Memory B cell (primary cell): ENCODE measurements around the gene TACC2.

Source experiments
- ATAC-seq: fragments of 150-1000 bp; cut with Tn5 transposase; 2 replicates; pipeline ENCODE4 v1.10.0; 2021; ENCODE audit warnings: low read depth, mild to moderate bottlenecking, moderate library complexity
- DNase-seq, 2 donors: peaks; one replicate each; pipeline ENCODE4 v3.0.0; 2022; ENCODE audit warnings: low spot score in 2 of 2
- H3K27ac Mint-ChIP-seq: one replicate; pipeline ENCODE4 v1.8.0; 2022; ENCODE audit warnings: mild to moderate bottlenecking, moderate library complexity, mixed read lengths
- H3K27me3 Mint-ChIP-seq: one replicate; pipeline ENCODE4 v1.8.0; 2022; ENCODE audit warnings: mixed read lengths
- H3K36me3 Mint-ChIP-seq: one replicate; pipeline ENCODE4 v1.8.0; 2022; ENCODE audit warnings: mild to moderate bottlenecking, mixed read lengths
- H3K4me1 Mint-ChIP-seq: one replicate; pipeline ENCODE4 v1.8.0; 2022; ENCODE audit warnings: mixed read lengths
- H3K4me3 Mint-ChIP-seq: one replicate; pipeline ENCODE4 v1.8.0; 2022; ENCODE audit warnings: mild to moderate bottlenecking, moderate library complexity, mixed read lengths
- H3K9me3 Mint-ChIP-seq: one replicate; pipeline ENCODE4 v1.8.0; 2022; ENCODE audit warnings: mixed read lengths

Gene TACC2

DNA sequence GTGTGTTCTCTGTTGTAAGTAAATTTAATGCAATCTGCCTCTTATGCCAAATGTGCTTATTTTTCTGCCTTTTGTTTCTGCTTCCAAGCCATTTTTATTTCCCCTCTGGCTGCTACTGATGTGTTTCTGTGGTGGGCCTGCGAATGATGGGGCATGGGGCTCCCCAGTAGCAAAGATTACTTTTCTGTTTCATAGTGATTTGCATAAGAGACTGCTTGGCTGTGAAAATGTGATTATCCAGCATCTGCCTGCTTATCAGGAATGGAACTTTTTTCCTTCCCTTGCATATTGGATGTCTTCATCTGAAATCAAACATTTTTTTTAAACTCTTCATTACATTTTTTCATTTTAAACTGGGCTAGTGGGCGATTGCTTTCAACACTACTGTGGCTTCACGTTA, 224.4 kb downstream of the TACC2 start:
- Mint-ChIP-seq H3K9me3 (no peaks in the 10 kb centered on the region), H3K4me3 (no peak overlapping the region), H3K27ac (no peak overlapping the region), H3K36me3 (no peaks in the 10 kb centered on the region), H3K4me1 (no peaks in the 10 kb centered on the region), H3K27me3 (peaks cover 5% of the 10 kb centered on the region)
- DNase-seq (no peak), ATAC-seq (no peak)

DNA sequence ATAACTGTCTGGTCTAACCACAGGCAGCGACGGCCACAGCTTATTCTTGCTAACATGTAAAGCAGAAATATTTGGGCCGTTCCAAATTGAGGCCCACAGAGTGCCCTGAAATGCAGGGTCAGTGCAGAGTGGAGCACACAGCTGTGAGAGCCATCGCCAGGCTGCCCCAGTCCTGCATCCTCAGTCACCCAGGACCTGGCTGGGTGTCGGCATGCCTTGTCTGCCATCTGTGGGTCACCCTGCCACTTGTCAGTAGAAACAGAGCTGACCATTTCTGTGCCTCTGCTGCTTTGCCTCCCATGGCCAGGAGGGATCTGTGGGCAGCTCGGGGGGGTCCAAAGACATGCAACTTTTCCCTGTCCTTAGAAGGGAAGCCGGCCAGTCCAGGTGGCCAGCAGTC, 224.8 kb downstream of the TACC2 start:
- no peak overlapping the region for H3K27ac Mint-ChIP-seq
- no peaks in the 10 kb centered on the region for H3K4me1 Mint-ChIP-seq
- H3K27me3 Mint-ChIP-seq: peaks cover 6% of the 10 kb centered on the region
- DNase-seq: no peak
- no peaks in the 10 kb centered on the region for H3K9me3 Mint-ChIP-seq
- no peaks in the 10 kb centered on the region for H3K36me3 Mint-ChIP-seq
- ATAC-seq: no peak
- H3K4me3 Mint-ChIP-seq: no peak overlapping the region

DNA sequence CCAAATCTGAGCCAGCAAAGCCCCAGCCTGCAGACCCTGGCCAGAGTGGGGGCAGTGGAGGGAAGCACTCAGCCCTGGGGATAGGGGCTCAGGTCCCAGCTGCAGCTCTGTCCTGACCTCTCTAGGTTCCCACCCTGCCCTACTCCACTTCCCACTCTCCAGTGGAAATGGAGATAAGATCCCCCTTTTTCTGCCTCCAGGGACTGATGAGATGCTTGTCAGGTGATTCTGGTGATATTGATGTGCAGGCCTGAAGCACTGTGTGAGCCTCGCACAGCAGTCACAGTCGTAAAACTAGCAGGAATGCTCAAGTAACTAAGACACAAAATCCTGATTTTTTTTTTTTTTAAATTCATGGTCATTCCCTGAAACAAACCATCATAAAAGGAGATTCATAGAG, 227.1 kb downstream of the TACC2 start:
- ATAC-seq: no peak
- Mint-ChIP-seq H3K9me3 (no peaks in the 10 kb centered on the region), H3K27ac (no peak overlapping the region), H3K4me3 (no peak overlapping the region), H3K36me3 (no peaks in the 10 kb centered on the region), H3K27me3 (peaks cover 8% of the 10 kb centered on the region), H3K4me1 (no peaks in the 10 kb centered on the region)
- DNase-seq: no peak

DNA sequence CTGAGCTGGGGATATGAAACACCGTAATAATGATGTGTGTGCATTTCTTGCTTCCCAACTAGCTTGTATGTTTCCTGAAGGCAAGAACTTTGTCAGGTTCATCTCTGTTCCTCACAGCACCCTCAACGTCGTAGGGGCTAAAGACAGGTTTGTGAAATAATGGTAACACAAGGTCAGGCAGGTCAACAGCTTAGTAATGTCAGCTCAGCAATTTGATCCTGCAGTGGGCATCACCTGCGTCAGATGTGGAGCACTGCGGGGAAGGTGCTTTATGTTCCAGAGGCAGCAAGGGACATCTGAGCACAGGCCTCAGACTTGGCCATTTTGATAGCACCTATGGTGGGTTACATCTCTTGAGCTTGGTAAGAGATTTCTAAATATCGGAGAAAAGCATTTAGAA, 230.4 kb downstream of the TACC2 start:
- H3K36me3 Mint-ChIP-seq: no peaks in the 10 kb centered on the region
- DNase-seq: no peak
- no peak overlapping the region for H3K27ac Mint-ChIP-seq
- H3K9me3 Mint-ChIP-seq: no peaks in the 10 kb centered on the region
- ATAC-seq: no peak
- H3K4me1 Mint-ChIP-seq: no peaks in the 10 kb centered on the region
- H3K4me3 Mint-ChIP-seq: no peak overlapping the region
- peaks cover 8% of the 10 kb centered on the region for H3K27me3 Mint-ChIP-seq

DNA sequence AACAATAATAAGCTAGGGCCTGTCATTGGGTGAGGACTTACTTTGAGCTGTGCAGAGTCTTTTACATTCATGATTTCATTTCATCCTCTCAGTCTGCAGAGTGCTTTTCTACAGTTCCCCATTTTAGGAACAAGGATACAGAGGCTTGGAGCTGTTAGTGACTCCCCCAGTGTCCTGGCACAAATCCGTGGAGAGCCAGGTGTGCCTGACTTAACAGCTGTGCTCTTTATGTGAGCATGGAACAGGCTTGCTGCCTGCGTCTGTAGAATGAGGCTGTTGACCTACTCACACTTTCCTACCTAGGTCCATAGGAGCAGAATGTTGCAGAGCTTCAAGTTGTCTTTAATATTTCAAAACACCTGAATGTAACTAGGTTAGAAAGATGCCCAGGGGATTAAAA, 231.8 kb downstream of the TACC2 start:
- no peaks in the 10 kb centered on the region for H3K36me3 Mint-ChIP-seq
- ATAC-seq: no peak
- H3K27me3 Mint-ChIP-seq: peaks cover 5% of the 10 kb centered on the region
- DNase-seq: no peak
- H3K4me1 Mint-ChIP-seq: no peaks in the 10 kb centered on the region
- H3K9me3 Mint-ChIP-seq: no peaks in the 10 kb centered on the region
- H3K27ac Mint-ChIP-seq: no peak overlapping the region
- no peak overlapping the region for H3K4me3 Mint-ChIP-seq

DNA sequence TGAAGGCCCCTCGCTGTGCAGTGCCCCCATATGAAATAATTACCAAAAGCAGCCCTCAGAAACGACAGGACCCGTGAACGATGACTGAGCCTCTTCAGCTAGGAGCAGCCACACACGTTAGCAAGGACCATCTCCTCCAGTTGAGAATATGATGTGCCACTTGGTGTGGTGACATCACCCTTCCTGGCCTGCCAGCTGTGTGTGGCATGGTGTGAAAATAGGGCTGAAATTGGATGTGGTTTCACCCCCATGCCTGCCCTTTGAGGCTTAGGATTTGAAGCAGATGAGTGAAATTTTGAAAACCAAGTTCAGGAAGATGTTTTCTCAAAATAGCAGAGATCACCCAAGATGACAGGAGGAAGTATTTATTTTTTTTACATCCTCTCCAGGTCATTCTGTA, 233.0 kb downstream of the TACC2 start:
- H3K4me1 Mint-ChIP-seq: no peaks in the 10 kb centered on the region
- ATAC-seq (no peak), DNase-seq (no peak)
- H3K4me3 Mint-ChIP-seq: no peak overlapping the region
- no peaks in the 10 kb centered on the region for H3K9me3 Mint-ChIP-seq
- no peak overlapping the region for H3K27ac Mint-ChIP-seq
- H3K36me3 Mint-ChIP-seq: no peaks in the 10 kb centered on the region
- H3K27me3 Mint-ChIP-seq: peaks cover 8% of the 10 kb centered on the region

DNA sequence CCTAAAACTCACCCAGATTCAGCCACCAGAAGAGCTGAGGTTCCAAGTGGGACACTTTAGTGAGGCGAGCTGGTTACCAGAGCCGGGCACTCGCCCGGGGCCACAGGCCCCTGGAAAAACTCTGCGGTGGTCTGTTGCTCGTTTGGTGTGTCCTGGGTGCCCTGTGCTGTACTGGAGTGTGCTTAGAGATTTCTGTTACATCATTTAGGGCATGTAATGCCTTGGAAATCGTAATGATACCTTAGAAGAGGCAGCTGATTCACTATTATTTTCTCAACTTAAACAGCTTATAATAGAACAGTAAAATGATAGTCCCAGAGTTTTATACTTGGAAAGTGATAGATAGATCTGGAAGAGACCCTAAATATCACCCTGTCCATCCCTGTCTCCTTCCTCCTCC, 233.7 kb downstream of the TACC2 start:
- Mint-ChIP-seq H3K9me3 (no peaks in the 10 kb centered on the region), H3K4me1 (no peaks in the 10 kb centered on the region), H3K4me3 (no peak overlapping the region), H3K36me3 (no peaks in the 10 kb centered on the region), H3K27ac (no peak overlapping the region), H3K27me3 (peaks cover 8% of the 10 kb centered on the region)
- ATAC-seq: no peak
- DNase-seq: no peak

DNA sequence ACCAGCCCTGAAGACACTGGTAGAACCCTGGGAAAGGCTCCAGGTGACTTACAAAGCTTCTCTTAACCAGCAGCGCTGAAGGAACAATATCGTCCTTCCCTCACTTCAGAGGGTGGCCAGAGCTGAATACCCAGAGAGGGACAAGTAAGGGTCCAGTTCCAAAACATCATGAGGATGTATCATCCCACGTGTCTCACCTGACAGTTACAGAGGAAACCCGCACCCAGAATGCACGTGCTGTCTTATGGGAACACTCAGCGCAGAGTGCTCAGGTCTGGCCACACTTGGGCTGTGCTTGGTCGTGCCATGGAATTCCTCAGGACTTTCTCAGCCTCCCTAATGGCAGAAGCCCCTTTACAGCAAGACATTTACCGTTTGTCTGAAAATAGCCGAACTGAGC, 235.2 kb downstream of the TACC2 start:
- DNase-seq: no peak
- H3K36me3 Mint-ChIP-seq: no peaks in the 10 kb centered on the region
- ATAC-seq: no peak
- no peaks in the 10 kb centered on the region for H3K4me1 Mint-ChIP-seq
- H3K27me3 Mint-ChIP-seq: peaks cover 4% of the 10 kb centered on the region
- H3K27ac Mint-ChIP-seq: no peak overlapping the region
- H3K4me3 Mint-ChIP-seq: no peak overlapping the region
- no peaks in the 10 kb centered on the region for H3K9me3 Mint-ChIP-seq

DNA sequence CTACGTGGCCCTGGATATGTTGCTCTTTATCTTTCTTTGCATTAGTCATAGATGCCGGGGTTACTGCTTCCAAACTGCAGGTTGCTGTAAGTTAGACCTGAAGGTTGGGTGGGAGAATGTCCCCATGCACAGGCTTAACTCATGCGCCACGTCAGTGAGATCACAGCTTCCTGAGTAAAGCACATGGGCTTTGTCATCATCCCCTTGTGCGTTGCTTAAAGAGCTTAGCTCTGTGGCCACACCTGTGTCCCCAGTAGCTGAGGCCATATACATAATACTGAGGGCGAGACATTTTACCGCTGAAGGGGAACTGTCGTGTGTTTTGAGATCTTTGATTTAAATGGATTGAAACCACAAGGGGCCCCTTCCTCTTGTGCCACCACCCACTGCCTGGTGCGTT, 236.4 kb downstream of the TACC2 start:
- Mint-ChIP-seq H3K27me3 (peaks cover 4% of the 10 kb centered on the region), H3K4me1 (no peaks in the 10 kb centered on the region), H3K4me3 (no peak overlapping the region), H3K27ac (no peak overlapping the region), H3K36me3 (no peaks in the 10 kb centered on the region), H3K9me3 (no peaks in the 10 kb centered on the region)
- DNase-seq (no peak), ATAC-seq (no peak)

DNA sequence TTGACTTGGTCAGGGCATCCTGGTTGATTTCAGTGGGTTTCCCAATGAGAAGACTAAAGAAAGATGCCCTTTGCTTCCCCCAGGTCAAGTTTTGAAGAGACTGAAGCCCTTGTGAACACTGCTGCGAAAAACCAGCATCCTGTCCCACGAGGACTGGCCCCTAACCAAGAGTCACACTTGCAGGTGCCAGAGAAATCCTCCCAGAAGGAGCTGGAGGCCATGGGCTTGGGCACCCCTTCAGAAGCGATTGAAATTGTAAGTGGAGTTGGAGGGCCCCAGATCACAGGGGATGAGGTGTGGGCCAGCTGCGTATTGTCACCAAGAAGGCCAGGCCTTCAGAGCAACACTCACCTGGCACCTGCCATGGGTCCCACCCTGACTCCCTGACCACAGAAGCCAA, 238.8 kb downstream of the TACC2 start:
- ATAC-seq: no peak
- Mint-ChIP-seq H3K4me1 (no peaks in the 10 kb centered on the region), H3K4me3 (no peak overlapping the region), H3K27me3 (peaks cover 4% of the 10 kb centered on the region), H3K27ac (no peak overlapping the region), H3K36me3 (no peaks in the 10 kb centered on the region), H3K9me3 (no peaks in the 10 kb centered on the region)
- DNase-seq: no peak

DNA sequence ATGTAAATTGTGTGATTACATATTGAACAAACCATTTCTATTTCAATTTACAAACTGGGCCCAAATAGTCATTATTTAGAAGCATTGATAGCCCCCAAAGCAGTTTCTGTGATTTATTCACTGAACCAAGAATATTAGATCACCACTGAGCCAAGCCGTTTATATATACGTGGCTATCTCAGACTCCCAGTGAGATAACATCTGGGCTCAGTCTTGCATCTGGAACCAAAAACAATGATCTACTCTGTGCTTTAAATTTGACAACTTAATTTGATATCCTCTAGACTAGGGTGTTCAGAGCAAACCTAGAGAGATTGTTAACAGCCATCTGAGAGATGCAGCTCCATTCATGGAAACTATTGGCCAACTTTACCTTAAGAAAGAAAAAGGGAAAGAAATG, 240.7 kb downstream of the TACC2 start:
- Mint-ChIP-seq H3K27ac (no peak overlapping the region), H3K9me3 (no peaks in the 10 kb centered on the region), H3K4me1 (no peaks in the 10 kb centered on the region), H3K27me3 (peaks cover 5% of the 10 kb centered on the region), H3K36me3 (no peaks in the 10 kb centered on the region), H3K4me3 (no peak overlapping the region)
- ATAC-seq: no peak
- DNase-seq: no peak

DNA sequence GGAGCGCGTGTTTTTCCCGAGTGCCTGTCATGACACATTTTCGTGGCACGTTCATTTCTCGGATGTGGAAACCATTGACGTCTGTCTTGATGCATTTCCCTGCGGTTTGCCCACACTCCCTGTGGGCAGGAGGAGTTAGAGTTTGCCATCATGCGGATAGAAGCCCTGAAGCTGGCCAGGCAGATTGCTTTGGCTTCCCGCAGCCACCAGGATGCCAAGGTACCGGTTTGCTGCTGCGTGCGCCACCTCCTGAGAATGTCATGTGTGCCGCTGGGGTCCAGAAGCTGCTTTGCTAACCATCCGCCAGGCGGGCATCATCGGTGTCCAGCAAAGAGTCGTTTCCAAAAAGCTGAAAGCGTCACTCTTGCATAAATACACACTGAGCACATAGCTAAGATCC, 241.3 kb downstream of the TACC2 start:
- peaks cover 5% of the 10 kb centered on the region for H3K27me3 Mint-ChIP-seq
- H3K9me3 Mint-ChIP-seq: no peaks in the 10 kb centered on the region
- ATAC-seq: no peak
- H3K27ac Mint-ChIP-seq: no peak overlapping the region
- no peak overlapping the region for H3K4me3 Mint-ChIP-seq
- no peaks in the 10 kb centered on the region for H3K36me3 Mint-ChIP-seq
- no peak for DNase-seq
- no peaks in the 10 kb centered on the region for H3K4me1 Mint-ChIP-seq

DNA sequence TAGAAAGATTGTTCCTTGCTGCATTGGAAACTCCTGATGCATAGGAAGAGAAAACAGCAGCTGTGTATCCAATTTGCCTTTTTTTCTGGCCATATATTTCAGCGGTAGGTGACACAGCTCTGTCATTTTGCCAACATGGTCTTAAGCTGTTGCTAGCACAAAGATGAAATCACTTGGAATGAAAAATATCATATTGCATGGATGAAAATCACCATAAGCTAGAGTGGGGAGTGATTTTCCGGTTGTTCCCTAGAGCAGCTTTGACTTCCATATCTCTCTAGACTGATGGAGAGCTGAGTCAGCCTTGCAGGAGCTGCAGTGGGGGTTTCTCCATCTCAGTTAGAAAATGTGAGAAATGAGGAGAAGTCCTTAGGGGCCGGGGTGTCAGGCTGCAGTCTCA, 243.8 kb downstream of the TACC2 start:
- Mint-ChIP-seq H3K27me3 (peaks cover 3% of the 10 kb centered on the region), H3K27ac (no peak overlapping the region), H3K4me1 (no peaks in the 10 kb centered on the region), H3K9me3 (no peaks in the 10 kb centered on the region), H3K4me3 (no peak overlapping the region), H3K36me3 (no peaks in the 10 kb centered on the region)
- ATAC-seq (no peak), DNase-seq (no peak)

DNA sequence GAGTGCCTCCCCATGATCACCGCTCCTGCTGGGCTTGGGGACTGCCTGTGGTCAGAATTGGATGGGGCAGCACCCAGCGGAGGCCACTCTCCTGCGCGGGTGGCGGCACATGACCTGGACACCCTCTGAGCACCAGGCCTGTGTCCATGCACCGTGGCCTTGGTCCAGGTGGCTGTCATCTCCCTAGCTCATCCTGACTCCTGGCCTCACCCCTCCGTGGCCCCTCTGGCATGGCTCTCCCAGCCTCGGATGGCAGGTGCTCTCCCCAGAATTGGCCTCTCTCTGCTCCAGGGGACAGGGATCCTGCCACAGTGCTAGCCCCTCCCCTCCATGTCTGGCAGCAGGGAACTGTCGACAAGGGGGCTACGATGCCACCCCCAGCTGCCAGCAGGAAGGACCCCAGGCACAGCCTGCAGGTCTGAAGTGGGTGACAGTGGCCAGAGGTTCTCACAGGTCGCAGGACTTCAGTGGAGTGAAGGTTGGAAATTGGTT, 244.9 kb downstream of the TACC2 start:
- Mint-ChIP-seq H3K4me1 (no peaks in the 10 kb centered on the region), H3K27me3 (peaks cover 3% of the 10 kb centered on the region), H3K4me3 (no peak overlapping the region), H3K9me3 (no peaks in the 10 kb centered on the region), H3K36me3 (no peaks in the 10 kb centered on the region), H3K27ac (no peak overlapping the region)
- DNase-seq (no peak), ATAC-seq (no peak)

DNA sequence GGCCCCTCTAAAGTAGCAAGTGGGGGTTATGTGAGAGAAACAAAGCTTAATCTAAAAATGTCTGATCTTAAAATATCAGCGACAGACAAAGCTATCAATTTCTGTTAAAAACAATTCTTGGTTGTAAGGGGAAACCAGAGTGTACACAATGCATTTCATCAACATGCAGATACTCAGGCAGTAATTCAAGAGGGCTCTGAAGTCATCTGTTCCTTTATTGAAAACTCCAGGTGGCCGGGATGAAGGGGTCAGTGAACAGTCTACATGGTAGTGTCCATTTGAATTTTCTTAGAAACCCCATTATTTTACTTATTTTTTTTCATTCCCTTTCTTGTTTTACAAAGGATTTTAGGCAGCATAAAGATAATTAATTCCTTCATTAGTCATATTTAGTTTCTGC, 245.5 kb downstream of the TACC2 start:
- DNase-seq: no peak
- H3K9me3 Mint-ChIP-seq: no peaks in the 10 kb centered on the region
- ATAC-seq: no peak
- H3K27ac Mint-ChIP-seq: no peak overlapping the region
- H3K27me3 Mint-ChIP-seq: peaks cover 3% of the 10 kb centered on the region
- no peak overlapping the region for H3K4me3 Mint-ChIP-seq
- no peaks in the 10 kb centered on the region for H3K4me1 Mint-ChIP-seq
- H3K36me3 Mint-ChIP-seq: no peaks in the 10 kb centered on the region
